Measurements from ENCODE around the gene CPA4. TPM values are rescaled to one million over a fixed set of nuclear protein-coding genes. Genes with fewer than 3 reads are reported as not detected.

Gene CPA4
- total RNA-seq, 1 donor from 2014 or later = not detected

DNA sequence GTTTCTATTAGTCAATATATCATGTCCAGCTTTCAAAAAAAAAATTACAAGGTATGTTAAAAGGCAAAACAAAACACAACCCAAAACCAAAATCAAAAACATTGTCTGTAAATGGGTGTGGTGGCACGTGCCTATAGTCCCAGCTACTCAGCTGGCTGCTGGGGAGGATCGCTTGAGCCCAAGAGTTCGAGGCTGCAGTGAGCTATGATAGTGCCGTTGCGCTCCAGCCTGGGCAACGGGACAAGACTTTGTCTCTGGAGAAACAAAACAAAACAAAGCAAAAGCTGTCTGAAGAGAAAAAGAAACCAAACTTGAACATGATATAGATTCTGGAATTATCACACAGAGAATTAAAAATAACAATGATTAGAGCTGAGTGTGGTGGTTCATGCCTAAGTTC lies 41.3 kb downstream of the CPA4 start:
- TF ChIP-seq, protein P1, sequence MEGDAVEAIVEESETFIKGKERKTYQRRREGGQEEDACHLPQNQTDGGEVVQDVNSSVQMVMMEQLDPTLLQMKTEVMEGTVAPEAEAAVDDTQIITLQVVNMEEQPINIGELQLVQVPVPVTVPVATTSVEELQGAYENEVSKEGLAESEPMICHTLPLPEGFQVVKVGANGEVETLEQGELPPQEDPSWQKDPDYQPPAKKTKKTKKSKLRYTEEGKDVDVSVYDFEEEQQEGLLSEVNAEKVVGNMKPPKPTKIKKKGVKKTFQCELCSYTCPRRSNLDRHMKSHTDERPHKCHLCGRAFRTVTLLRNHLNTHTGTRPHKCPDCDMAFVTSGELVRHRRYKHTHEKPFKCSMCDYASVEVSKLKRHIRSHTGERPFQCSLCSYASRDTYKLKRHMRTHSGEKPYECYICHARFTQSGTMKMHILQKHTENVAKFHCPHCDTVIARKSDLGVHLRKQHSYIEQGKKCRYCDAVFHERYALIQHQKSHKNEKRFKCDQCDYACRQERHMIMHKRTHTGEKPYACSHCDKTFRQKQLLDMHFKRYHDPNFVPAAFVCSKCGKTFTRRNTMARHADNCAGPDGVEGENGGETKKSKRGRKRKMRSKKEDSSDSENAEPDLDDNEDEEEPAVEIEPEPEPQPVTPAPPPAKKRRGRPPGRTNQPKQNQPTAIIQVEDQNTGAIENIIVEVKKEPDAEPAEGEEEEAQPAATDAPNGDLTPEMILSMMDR (IDR thresholded peaks at IDR 0.05; ENCODE audit: unreplicated experiment) = no peak
- H3K36me3 Mint-ChIP-seq (ENCODE audit: low read depth, unreplicated experiment) = no peaks in the 10 kb centered on the region
- no peaks in the 10 kb centered on the region for H3K9me3 Mint-ChIP-seq (ENCODE audit: unreplicated experiment)
- no peak for DNase-seq (ENCODE audit: low spot score)
- H3K27me3 Mint-ChIP-seq (ENCODE audit: unreplicated experiment) = peaks cover 3% of the 10 kb centered on the region
- no peak overlapping the region for H3K4me3 Mint-ChIP-seq (ENCODE audit: unreplicated experiment)
- no peaks in the 10 kb centered on the region for H3K4me1 Mint-ChIP-seq (ENCODE audit: unreplicated experiment)
- H3K27ac Mint-ChIP-seq (ENCODE audit: unreplicated experiment) = no peak overlapping the region

DNA sequence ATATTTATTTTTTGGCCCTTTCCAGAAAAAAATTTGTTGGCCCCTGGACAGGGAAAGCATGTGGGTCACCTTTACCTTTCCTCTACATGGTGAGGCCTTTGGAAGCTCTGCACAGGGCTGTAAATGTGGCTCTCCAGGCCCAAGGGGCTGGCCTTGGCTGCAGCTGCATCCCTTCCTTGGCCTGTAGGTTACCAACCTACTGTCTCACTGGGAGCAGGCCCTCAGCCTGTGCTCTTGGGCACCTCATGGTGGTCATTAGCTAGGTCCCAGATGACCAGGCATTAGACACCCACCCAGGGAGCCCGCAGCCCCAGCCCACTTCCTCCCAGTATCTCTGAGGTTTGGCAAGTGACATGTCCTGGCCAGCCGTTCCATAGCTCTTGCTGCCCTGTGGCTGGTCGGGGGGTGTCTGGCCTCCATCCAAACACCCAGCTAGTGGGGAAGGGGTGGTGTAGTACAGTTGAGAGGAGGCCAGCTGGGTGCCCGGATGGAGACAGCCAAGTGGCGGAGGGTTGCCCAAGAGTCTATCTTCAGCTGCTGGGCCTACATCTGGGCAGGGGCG lies 44.5 kb downstream of the CPA4 start:
- no peaks in the 10 kb centered on the region for H3K36me3 Mint-ChIP-seq (ENCODE audit: low read depth, unreplicated experiment)
- no peaks in the 10 kb centered on the region for H3K4me1 Mint-ChIP-seq (ENCODE audit: unreplicated experiment)
- TF ChIP-seq, protein P1 (IDR thresholded peaks at IDR 0.05; ENCODE audit: unreplicated experiment) = no peak
- no peaks in the 10 kb centered on the region for H3K9me3 Mint-ChIP-seq (ENCODE audit: unreplicated experiment)
- H3K27me3 Mint-ChIP-seq (ENCODE audit: unreplicated experiment) = peaks cover 3% of the 10 kb centered on the region
- H3K27ac Mint-ChIP-seq (ENCODE audit: unreplicated experiment) = no peak overlapping the region
- DNase-seq (ENCODE audit: low spot score) = no peak
- H3K4me3 Mint-ChIP-seq (ENCODE audit: unreplicated experiment) = no peak overlapping the region

DNA sequence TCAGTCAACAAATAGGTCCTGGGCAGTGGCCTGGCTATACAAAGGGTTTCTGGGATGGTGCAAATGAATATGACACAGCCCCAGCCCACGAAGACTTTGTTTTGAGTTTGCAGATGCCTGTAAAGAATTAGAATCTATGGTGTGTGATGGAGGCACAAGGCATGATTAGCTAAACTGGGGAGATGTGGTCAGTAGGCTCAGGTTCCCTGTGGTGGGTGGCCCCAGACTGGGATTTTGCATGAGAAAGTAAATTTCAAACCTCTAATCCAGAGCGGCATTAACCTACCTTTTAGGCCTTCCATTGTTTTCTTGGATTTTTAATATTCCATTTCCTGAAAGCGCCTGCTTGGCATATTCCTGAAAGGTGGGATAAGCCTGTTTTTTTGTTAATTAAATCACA lies 45.3 kb downstream of the CPA4 start:
- no peak overlapping the region for H3K4me3 Mint-ChIP-seq (ENCODE audit: unreplicated experiment)
- TF ChIP-seq, protein P1 (IDR thresholded peaks at IDR 0.05; ENCODE audit: unreplicated experiment) = no peak
- H3K36me3 Mint-ChIP-seq (ENCODE audit: low read depth, unreplicated experiment) = no peaks in the 10 kb centered on the region
- no peak for DNase-seq (ENCODE audit: low spot score)
- H3K27me3 Mint-ChIP-seq (ENCODE audit: unreplicated experiment) = peaks cover 3% of the 10 kb centered on the region
- no peaks in the 10 kb centered on the region for H3K9me3 Mint-ChIP-seq (ENCODE audit: unreplicated experiment)
- no peak overlapping the region for H3K27ac Mint-ChIP-seq (ENCODE audit: unreplicated experiment)
- no peaks in the 10 kb centered on the region for H3K4me1 Mint-ChIP-seq (ENCODE audit: unreplicated experiment)

DNA sequence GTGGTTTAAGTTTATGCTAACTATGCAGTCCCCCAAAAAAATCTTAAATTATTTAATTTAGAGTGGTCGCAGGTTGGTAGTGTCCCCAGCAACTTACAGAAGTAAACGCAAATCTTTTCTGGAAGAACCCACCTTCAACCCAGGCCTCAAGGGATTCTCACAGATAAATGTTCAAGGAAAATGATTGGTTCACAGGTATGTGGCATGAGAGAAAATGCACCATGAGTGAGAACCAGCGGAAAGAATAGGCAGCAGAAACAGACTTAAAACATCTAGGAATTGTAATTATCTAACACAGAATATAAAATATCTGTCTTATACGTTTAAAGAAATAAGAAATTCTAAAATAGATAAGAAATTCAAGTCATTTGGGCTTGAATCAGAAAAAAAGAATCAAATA lies 48.9 kb downstream of the CPA4 start:
- TF ChIP-seq, protein P1 (IDR thresholded peaks at IDR 0.05; ENCODE audit: unreplicated experiment) = no peak
- Mint-ChIP-seq H3K36me3 (ENCODE audit: low read depth, unreplicated experiment) (peaks cover 3% of the 10 kb centered on the region), H3K27ac (ENCODE audit: unreplicated experiment) (no peak overlapping the region), H3K27me3 (ENCODE audit: unreplicated experiment) (no peaks in the 10 kb centered on the region), H3K4me3 (ENCODE audit: unreplicated experiment) (no peak overlapping the region), H3K9me3 (ENCODE audit: unreplicated experiment) (no peaks in the 10 kb centered on the region), H3K4me1 (ENCODE audit: unreplicated experiment) (no peaks in the 10 kb centered on the region)
- no peak for DNase-seq (ENCODE audit: low spot score)

DNA sequence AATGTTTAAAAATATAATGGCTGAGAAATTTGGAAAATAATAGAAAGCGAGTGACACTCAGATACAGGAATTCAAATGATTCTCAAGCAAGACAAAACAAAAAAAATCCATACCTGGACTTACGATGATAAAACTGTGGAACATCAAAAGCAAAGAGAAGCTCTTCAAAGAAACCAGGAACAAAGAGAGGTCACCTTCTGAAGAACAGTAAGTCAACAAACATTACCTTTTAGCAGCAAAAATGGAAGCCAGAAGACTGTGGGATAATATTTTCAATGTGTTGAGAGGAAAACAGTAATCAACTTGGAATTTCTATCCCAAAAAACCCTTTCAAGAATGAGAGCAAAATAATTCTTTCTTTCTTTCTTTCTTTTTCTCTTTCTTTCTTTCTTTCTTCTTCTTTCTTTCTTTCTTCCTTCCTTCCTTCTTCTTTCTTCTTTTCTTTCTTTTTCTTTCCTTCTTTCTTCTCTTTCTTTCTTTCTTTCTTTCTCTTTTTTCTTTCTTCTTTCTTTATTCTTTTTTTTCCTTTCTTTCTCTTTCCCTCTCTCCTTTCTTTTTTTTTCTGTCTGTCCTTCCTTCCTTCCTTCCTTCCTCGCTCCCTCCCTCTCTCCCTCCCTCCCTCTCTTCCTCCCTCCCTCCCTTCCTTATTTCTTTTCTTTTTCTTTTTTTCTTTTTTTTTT lies 49.9 kb downstream of the CPA4 start:
- Mint-ChIP-seq H3K36me3 (ENCODE audit: low read depth, unreplicated experiment) (peaks cover 3% of the 10 kb centered on the region), H3K27me3 (ENCODE audit: unreplicated experiment) (peaks cover 3% of the 10 kb centered on the region), H3K27ac (ENCODE audit: unreplicated experiment) (no peak overlapping the region), H3K4me3 (ENCODE audit: unreplicated experiment) (no peak overlapping the region), H3K9me3 (ENCODE audit: unreplicated experiment) (no peaks in the 10 kb centered on the region), H3K4me1 (ENCODE audit: unreplicated experiment) (no peaks in the 10 kb centered on the region)
- TF ChIP-seq, protein P1 (IDR thresholded peaks at IDR 0.05; ENCODE audit: unreplicated experiment) = no peak
- DNase-seq (ENCODE audit: low spot score) = no peak
